B cell (primary cell): ENCODE data around the gene PRRG4. TPM values are rescaled to one million over a fixed set of nuclear protein-coding genes. Genes with fewer than 3 reads are reported as not detected.

Experiments used
- ATAC-seq: fragments of 200-7000 bp; cut with Tn5 transposase; one replicate; pipeline ENCODE4 v1.10.0; 2021; ENCODE audit warnings: low read depth, mild to moderate bottlenecking, moderate number of reproducible peaks, moderate library complexity
- CTCF ChIA-PET: fragments of 350-600 bp; sonication (Branson Sonifier 250); formaldehyde crosslinking; loops from one replicate; lab custom pipeline; 2021; ENCODE audit warnings: antibody characterized with exemption, inconsistent platforms; lab: Charles Lee
- POLR2A ChIA-PET: fragments of 350-600 bp; sonication (Branson Sonifier 250); formaldehyde crosslinking; loops from one replicate; lab custom pipeline; 2021; ENCODE audit warnings: antibody characterized with exemption; lab: Charles Lee
- DNase-seq: peaks from one replicate; pipeline ENCODE4 v3.0.0; 2013
- H2AFZ ChIP-seq: 2 replicates; pipeline ENCODE4 v1.6.1; 2012; ENCODE audit warnings: mild to moderate bottlenecking, low read depth, low read length; ENCODE audit not compliant: insufficient read depth, poor library complexity, severe bottlenecking
- H3K27ac ChIP-seq, 2 donors: 1 replicate in 1 of 2; 2 replicates in 1 of 2; pipeline ENCODE4 v1.5.1; 2012 to 2013; ENCODE audit warnings: low read length in 2 of 2, mild to moderate bottlenecking in 2 of 2, moderate library complexity in 1 of 2
- H3K27me3 ChIP-seq, 4 experiments: fragments of 200-600 bp in 1 of 4; sonication (generic) in 1 of 4; replicated peaks in 1 of 4; 1 replicate in 2 of 4; 2 replicates in 2 of 4; pipeline versions ENCODE4 v1.6.1 to v1.7.0; 2013 to 2016; ENCODE audit warnings: low read length in 3 of 4, mild to moderate bottlenecking in 2 of 4, mixed read lengths in 1 of 4, moderate library complexity in 1 of 4; ENCODE audit not compliant: insufficient read depth in 4 of 4, control insufficient read depth in 3 of 4; ENCODE audit errors: control extremely low read depth in 1 of 4
- H3K36me3 ChIP-seq, 2 experiments: replicated peaks in 1 of 2; 1 replicate in 1 of 2; 2 replicates in 1 of 2; pipeline versions ENCODE4 v1.6.1 to v1.7.1; 2013; ENCODE audit warnings: low read length in 1 of 2; ENCODE audit not compliant: insufficient read depth in 2 of 2, control insufficient read depth in 1 of 2; ENCODE audit errors: control extremely low read depth in 1 of 2, extremely low read depth in 1 of 2
- H3K4me1 ChIP-seq, 2 donors: fragments of 200-600 bp in 1 of 2; sonication (generic) in 1 of 2; 1 replicate in 1 of 2; 2 replicates in 1 of 2; pipeline versions ENCODE4 v1.5.1 to v1.6.1; 2013 to 2017; ENCODE audit warnings: low read length in 2 of 2; ENCODE audit not compliant: control insufficient read depth in 2 of 2, insufficient read depth in 2 of 2
- H3K4me2 ChIP-seq: replicated peaks from 2 replicates; pipeline ENCODE3; 2012; ENCODE audit warnings: mild to moderate bottlenecking, low read depth, low read length; ENCODE audit not compliant: poor library complexity, severe bottlenecking
- H3K4me3 ChIP-seq, 5 experiments: fragments of 200-600 bp in 1 of 5; sonication (generic) in 1 of 5; 1 replicate in 3 of 5; 2 replicates in 2 of 5; pipeline versions ENCODE4 v1.5.1 to v1.7.0; 2011 to 2016; ENCODE audit warnings: low read length in 4 of 5, mild to moderate bottlenecking in 4 of 5, low read depth in 2 of 5, control low read depth in 1 of 5, moderate library complexity in 1 of 5; ENCODE audit not compliant: insufficient read depth in 1 of 5; ENCODE audit errors: control extremely low read depth in 1 of 5, extremely low read depth in 1 of 5
- H3K79me2 ChIP-seq: fragments of 200-600 bp; sonication (generic); one replicate; pipeline ENCODE4 v1.6.0; 2016; ENCODE audit warnings: low read length; ENCODE audit not compliant: control insufficient read depth, insufficient read depth
- H3K9ac ChIP-seq: fragments of 200-600 bp; sonication (generic); 2 replicates; pipeline ENCODE4 v1.6.1; 2017; ENCODE audit warnings: mild to moderate bottlenecking, low read length, moderate library complexity
- H3K9me3 ChIP-seq, 3 donors: one replicate each; pipeline versions ENCODE4 v1.6.1 to v1.7.1; 2013; ENCODE audit warnings: low read length in 2 of 3; ENCODE audit not compliant: control insufficient read depth in 2 of 3, insufficient read depth in 1 of 3; ENCODE audit errors: control extremely low read depth in 1 of 3
- H4K20me1 ChIP-seq: 2 replicates; pipeline ENCODE4 v1.6.0; 2012; ENCODE audit warnings: mild to moderate bottlenecking, low read length; ENCODE audit not compliant: insufficient read depth, control insufficient read depth, poor library complexity, severe bottlenecking
- H3K27ac Mint-ChIP-seq: one replicate; pipeline ENCODE4 v1.8.0; 2021; ENCODE audit warnings: mixed read lengths
- H3K27me3 Mint-ChIP-seq: one replicate; pipeline ENCODE4 v1.8.0; 2021; ENCODE audit warnings: mixed read lengths
- H3K4me1 Mint-ChIP-seq: one replicate; pipeline ENCODE4 v1.8.0; 2021; ENCODE audit warnings: mixed read lengths
- H3K4me3 Mint-ChIP-seq: one replicate; pipeline ENCODE4 v1.8.0; 2021; ENCODE audit warnings: mixed read lengths
- H3K9me3 Mint-ChIP-seq: one replicate; pipeline ENCODE4 v1.8.0; 2022; ENCODE audit warnings: mixed read lengths; ENCODE audit not compliant: insufficient read depth
- EZH2 ChIP-seq: IDR thresholded peaks from 2 replicates; pipeline ENCODE4 v1.6.1; 2012; ENCODE audit warnings: borderline replicate concordance, low read depth, mild to moderate bottlenecking, moderate library complexity, low read length; ENCODE audit not compliant: insufficient read depth, poor library complexity, severe bottlenecking
- WGBS: methylation state at CpG from one replicate; pipeline ENCODE4 v1.1.5; 2013; ENCODE audit warnings: missing lambda C conversion rate; ENCODE audit not compliant: insufficient coverage; 5-methylcytosine and 5-hydroxymethylcytosine counted together
- intact Hi-C: fragments of 100-400 bp; cut with micrococcal nuclease; formaldehyde crosslinking; loops from one replicate; pipeline ENCODE4 v1.10.0; 2022
- polyA plus RNA-seq: library from polyadenylated mRNA; depleted of rRNA; stranded (reverse); fragments of >200 nt; gene quantifications from 2 replicates; pipeline ENCODE4 v1.2.3, GENCODE V29; 2012
- total RNA-seq, 2 donors: library from RNA; stranded (reverse); fragments of 120-200 nt in 1 of 2; gene quantifications; 1 replicate in 1 of 2; 2 replicates in 1 of 2; pipeline versions ENCODE4 v1.2.3 to v1.2.4, GENCODE V29; 2013 to 2022
- TF ChIP-seq, protein P1 (sequence below): fragments of 200-600 bp; IDR thresholded peaks from one replicate; pipeline ENCODE4 v1.8.0; 2022; ENCODE audit warnings: antibody characterized with exemption, mild to moderate bottlenecking

PRRG4 gene
- total and polyA plus RNA-seq, 2 donors (not counting 1 experiment from before 2014, with no cell fraction given) = 0.07 TPM; not detected in 1

DNA sequence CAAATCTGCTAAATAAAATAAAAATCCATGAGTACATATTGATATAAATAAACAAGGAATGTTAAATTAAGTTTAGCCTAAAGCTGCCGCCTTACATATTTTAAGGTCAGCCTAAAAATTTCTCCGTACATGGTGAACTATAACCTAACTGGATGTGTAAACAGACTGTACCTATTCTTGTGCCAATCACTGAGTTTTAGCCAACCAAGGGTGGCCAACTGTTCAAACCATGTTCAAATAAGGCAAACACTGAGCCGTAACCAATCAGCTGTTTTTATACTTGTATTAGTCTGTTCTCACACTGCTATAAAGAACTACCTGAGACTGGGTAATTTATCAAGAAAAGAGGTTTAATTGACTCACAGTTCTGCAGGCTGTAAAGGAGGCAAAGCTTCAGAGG lies 54.3 kb downstream of the PRRG4 start:
- peaks cover 4% of the 10 kb centered on the region for H3K27me3 Mint-ChIP-seq
- intact Hi-C loops = no loop called here

DNA sequence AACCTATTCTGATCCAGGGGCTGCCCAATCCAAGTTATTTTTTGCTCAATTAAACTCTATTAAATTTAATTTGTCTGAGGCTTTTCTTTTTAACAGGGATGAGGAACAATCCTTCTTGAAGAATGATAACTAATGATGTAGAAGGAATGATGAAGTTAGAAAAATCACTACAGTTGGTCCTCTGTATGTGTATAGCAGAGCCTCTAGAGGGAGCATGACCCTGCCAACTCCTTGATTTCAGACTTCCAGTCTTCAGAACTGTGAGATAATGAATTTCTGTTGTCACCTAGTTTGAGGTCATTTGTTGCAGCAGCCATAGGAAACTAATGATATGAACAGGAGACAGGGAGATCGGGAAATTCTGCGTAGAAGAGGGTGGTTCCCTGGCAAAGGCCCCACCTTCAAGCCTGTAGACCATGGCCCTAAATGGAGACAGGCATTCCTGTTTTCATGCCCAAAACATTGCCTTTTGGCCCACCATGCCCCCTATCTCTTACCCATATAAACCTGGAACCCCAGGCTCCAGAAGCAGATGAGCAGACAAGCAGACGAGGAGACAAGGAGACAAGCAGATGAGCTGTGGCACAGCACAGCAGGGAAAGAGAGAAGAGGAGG lies 55.1 kb downstream of the PRRG4 start:
- H3K4me3 Mint-ChIP-seq = no peak overlapping the region
- Histone ChIP-seq H3K4me2 (no peak overlapping the region), H3K27ac (no peak overlapping the region), H4K20me1 (no peaks in the 10 kb centered on the region), H3K4me1 (no peaks in the 10 kb centered on the region), H3K4me3 (no peak overlapping the region), H3K9me3 (peaks cover 0 to 10% (median 0%) of the 10 kb centered on the region in 3 donors), H2AFZ (no peak overlapping the region), H3K79me2 (no peaks in the 10 kb centered on the region), H3K9ac (no peak overlapping the region), H3K36me3 (no peaks in the 10 kb centered on the region), H3K27me3 (no peaks in the 10 kb centered on the region)
- WGBS = 80% methylated on average over 2 of the region's 3 CpGs
- no peaks in the 10 kb centered on the region for H3K4me1 Mint-ChIP-seq
- H3K27me3 Mint-ChIP-seq = peaks cover 4% of the 10 kb centered on the region
- POLR2A ChIA-PET = no interaction called here
- DNase-seq (no peak), ATAC-seq (no peak)
- no peak overlapping the region for H3K27ac Mint-ChIP-seq
- CTCF ChIA-PET = interaction anchor here (1.1 to 3.3 kb wide), 3 partner anchors 9 to 180 kb away, joined by 3 to 13 read pairs (median 5); no protein-coding TSS in a partner anchor
- TF ChIP-seq, protein P1, sequence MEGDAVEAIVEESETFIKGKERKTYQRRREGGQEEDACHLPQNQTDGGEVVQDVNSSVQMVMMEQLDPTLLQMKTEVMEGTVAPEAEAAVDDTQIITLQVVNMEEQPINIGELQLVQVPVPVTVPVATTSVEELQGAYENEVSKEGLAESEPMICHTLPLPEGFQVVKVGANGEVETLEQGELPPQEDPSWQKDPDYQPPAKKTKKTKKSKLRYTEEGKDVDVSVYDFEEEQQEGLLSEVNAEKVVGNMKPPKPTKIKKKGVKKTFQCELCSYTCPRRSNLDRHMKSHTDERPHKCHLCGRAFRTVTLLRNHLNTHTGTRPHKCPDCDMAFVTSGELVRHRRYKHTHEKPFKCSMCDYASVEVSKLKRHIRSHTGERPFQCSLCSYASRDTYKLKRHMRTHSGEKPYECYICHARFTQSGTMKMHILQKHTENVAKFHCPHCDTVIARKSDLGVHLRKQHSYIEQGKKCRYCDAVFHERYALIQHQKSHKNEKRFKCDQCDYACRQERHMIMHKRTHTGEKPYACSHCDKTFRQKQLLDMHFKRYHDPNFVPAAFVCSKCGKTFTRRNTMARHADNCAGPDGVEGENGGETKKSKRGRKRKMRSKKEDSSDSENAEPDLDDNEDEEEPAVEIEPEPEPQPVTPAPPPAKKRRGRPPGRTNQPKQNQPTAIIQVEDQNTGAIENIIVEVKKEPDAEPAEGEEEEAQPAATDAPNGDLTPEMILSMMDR = peak; percentile 42
- TF ChIP-seq EZH2 = no peak
- intact Hi-C loops = no loop called here
- no peaks in the 10 kb centered on the region for H3K9me3 Mint-ChIP-seq

More for the DNA sequence above, 54.3 kb downstream of the PRRG4 start:
- Histone ChIP-seq H3K4me1 (no peaks in the 10 kb centered on the region), H3K27me3 (no peaks in the 10 kb centered on the region), H4K20me1 (no peaks in the 10 kb centered on the region), H3K9ac (no peak overlapping the region), H3K4me3 (no peak overlapping the region), H3K4me2 (no peak overlapping the region), H3K9me3 (peaks cover 0 to 10% (median 0%) of the 10 kb centered on the region in 3 donors), H3K79me2 (no peaks in the 10 kb centered on the region), H3K36me3 (no peaks in the 10 kb centered on the region), H3K27ac (no peak overlapping the region), H2AFZ (no peak overlapping the region)
- DNase-seq = no peak
- 100% methylated on average over 2 of the region's 3 CpGs for WGBS
- CTCF ChIA-PET = interaction anchor here (1.7 kb wide), 1 partner anchor 10 kb away, joined by 5 read pairs; no protein-coding TSS in a partner anchor
- Mint-ChIP-seq H3K4me3 (no peak overlapping the region), H3K9me3 (no peaks in the 10 kb centered on the region), H3K27ac (no peak overlapping the region), H3K4me1 (no peaks in the 10 kb centered on the region)
- POLR2A ChIA-PET = no interaction called here
- no peak for ATAC-seq
- TF ChIP-seq, protein P1 = no peak
- no peak for TF ChIP-seq EZH2
